Measurements from ENCODE around the gene DLG2. TPM values are rescaled to one million over a fixed set of nuclear protein-coding genes. Genes with fewer than 3 reads are reported as not detected.

DLG2 gene
- polyA plus RNA-seq, 3 donors = 0.24 to 0.39 TPM; not detected in 1

- no CpG with 5 or more reads among the region's 1 CpG for WGBS (ENCODE audit: insufficient coverage)
- no peak for TF ChIP-seq CTCF (IDR thresholded peaks at IDR 0.05)
- no peak overlapping the region for H3K4me3 ChIP-seq (replicated peaks in 1 of 3; ENCODE audit: low read depth in 2 of 3, low read length in 3 of 3)
- no peaks in the 10 kb centered on the region for H4K20me1 ChIP-seq (ENCODE audit: insufficient read depth, low read length)
- H3K9ac ChIP-seq (ENCODE audit: insufficient read depth, low read length, poor library complexity, severe bottlenecking) = no peak overlapping the region
- no peaks in the 10 kb centered on the region for H3K36me3 ChIP-seq (replicated peaks in 1 of 2; ENCODE audit: control insufficient read depth in 1 of 2, insufficient read depth in 2 of 2, low read length in 2 of 2)
- Mint-ChIP-seq H3K27me3 (ENCODE audit: low read depth in 3 of 3) (no peaks in the 10 kb centered on the region), H3K4me1 (no peaks in the 10 kb centered on the region), H3K9me3 (no peaks in the 10 kb centered on the region), H3K36me3 (no peaks in the 10 kb centered on the region), H3K27ac (no peak overlapping the region), H3K4me3 (no peak overlapping the region)
- H2AFZ ChIP-seq (ENCODE audit: insufficient read depth, low read depth, low read length, poor library complexity, severe bottlenecking) = no peak overlapping the region
- no peaks in the 10 kb centered on the region for H3K4me1 ChIP-seq (ENCODE audit: control insufficient read depth in 1 of 2, insufficient read depth in 2 of 2, low read length in 2 of 2)
- DNase-seq = no peak
- no peaks in the 10 kb centered on the region for H3K27me3 ChIP-seq (ENCODE audit: control insufficient read depth in 2 of 2, insufficient read depth in 2 of 2, low read length in 2 of 2)
- no peak overlapping the region for H3K27ac ChIP-seq (ENCODE audit: low read depth in 1 of 2, low read length in 2 of 2)
- H3K9me3 ChIP-seq (replicated peaks in 1 of 2; ENCODE audit: control insufficient read depth in 1 of 2, insufficient read depth in 1 of 2, low read length in 2 of 2) = no peaks in the 10 kb centered on the region
- intact Hi-C loops (cut with micrococcal nuclease) = no loop called here
- no peak overlapping the region for H3K4me2 ChIP-seq (replicated peaks; ENCODE audit: extremely low read depth, low read length, poor library complexity, severe bottlenecking)
- H3K79me2 ChIP-seq (ENCODE audit: insufficient read depth, low read length) = no peaks in the 10 kb centered on the region
Measured at GRCh38 chr11:83978942-83979341, 1648.2 kb downstream of the DLG2 start.

- intact Hi-C loops (cut with micrococcal nuclease) = no loop called here
- Histone ChIP-seq H4K20me1 (ENCODE audit: insufficient read depth, low read length) (no peaks in the 10 kb centered on the region), H2AFZ (ENCODE audit: insufficient read depth, low read depth, low read length, poor library complexity, severe bottlenecking) (no peak overlapping the region), H3K4me2 (replicated peaks; ENCODE audit: extremely low read depth, low read length, poor library complexity, severe bottlenecking) (no peak overlapping the region), H3K79me2 (ENCODE audit: insufficient read depth, low read length) (no peaks in the 10 kb centered on the region), H3K9ac (ENCODE audit: insufficient read depth, low read length, poor library complexity, severe bottlenecking) (no peak overlapping the region), H3K9me3 (replicated peaks in 1 of 2; ENCODE audit: control insufficient read depth in 1 of 2, insufficient read depth in 1 of 2, low read length in 2 of 2) (no peaks in the 10 kb centered on the region), H3K36me3 (replicated peaks in 1 of 2; ENCODE audit: control insufficient read depth in 1 of 2, insufficient read depth in 2 of 2, low read length in 2 of 2) (no peaks in the 10 kb centered on the region), H3K4me3 (replicated peaks in 1 of 3; ENCODE audit: low read depth in 2 of 3, low read length in 3 of 3) (no peak overlapping the region), H3K27me3 (ENCODE audit: control insufficient read depth in 2 of 2, insufficient read depth in 2 of 2, low read length in 2 of 2) (no peaks in the 10 kb centered on the region), H3K27ac (ENCODE audit: low read depth in 1 of 2, low read length in 2 of 2) (no peak overlapping the region), H3K4me1 (ENCODE audit: control insufficient read depth in 1 of 2, insufficient read depth in 2 of 2, low read length in 2 of 2) (no peaks in the 10 kb centered on the region)
- no peak for DNase-seq
- H3K4me3 Mint-ChIP-seq = no peak overlapping the region
- H3K9me3 Mint-ChIP-seq = peaks cover 0 to 2% (median 0%) of the 10 kb centered on the region in 7 donors
- H3K36me3 Mint-ChIP-seq = no peaks in the 10 kb centered on the region
- peaks cover 0 to 1% (median 0%) of the 10 kb centered on the region in 3 donors for H3K27me3 Mint-ChIP-seq (ENCODE audit: low read depth in 3 of 3)
- no peaks in the 10 kb centered on the region for H3K4me1 Mint-ChIP-seq
- no peak overlapping the region for H3K27ac Mint-ChIP-seq
- no peak for TF ChIP-seq CTCF (IDR thresholded peaks at IDR 0.05)
Measured at GRCh38 chr11:83976086-83976485, 1651.1 kb downstream of the DLG2 start.

Data from CD14-positive monocyte (primary cell).